ENCODE results near the gene CHRNA1.

- TF ChIP-seq CTCF (IDR thresholded peaks at IDR 0.05): peak; percentile 68 to 83 (median 72)
- TF ChIP-seq POLR2A (IDR thresholded peaks at IDR 0.05): no peak
- TF ChIP-seq EP300 (IDR thresholded peaks at IDR 0.05; ENCODE audit: low read depth): no peak
Observed at GRCh38 chr2:174699993-174700766, 64.1 kb downstream of the CHRNA1 start.
